Epithelial cell of esophagus (primary cell): ENCODE data around the gene ZNF396.
A peak's percentile ranks its signal among the peaks of the same experiment; 100 is the strongest.

Source experiments
- DNase-seq: peaks from one replicate; pipeline ENCODE4 v3.0.0; 2010; ENCODE audit warnings: low read depth
- H3K4me3 ChIP-seq: 2 replicates; pipeline ENCODE4 v1.5.1; 2011; ENCODE audit warnings: mild to moderate bottlenecking, low read length, control low read depth
- CTCF ChIP-seq: IDR thresholded peaks from 2 replicates; pipeline ENCODE4 v1.5.1; 2011; ENCODE audit warnings: low read depth, mild to moderate bottlenecking, low read length, control low read depth, inconsistent platforms; ENCODE audit not compliant: insufficient read depth; ENCODE audit errors: missing control alignments

ZNF396 gene

DNA sequence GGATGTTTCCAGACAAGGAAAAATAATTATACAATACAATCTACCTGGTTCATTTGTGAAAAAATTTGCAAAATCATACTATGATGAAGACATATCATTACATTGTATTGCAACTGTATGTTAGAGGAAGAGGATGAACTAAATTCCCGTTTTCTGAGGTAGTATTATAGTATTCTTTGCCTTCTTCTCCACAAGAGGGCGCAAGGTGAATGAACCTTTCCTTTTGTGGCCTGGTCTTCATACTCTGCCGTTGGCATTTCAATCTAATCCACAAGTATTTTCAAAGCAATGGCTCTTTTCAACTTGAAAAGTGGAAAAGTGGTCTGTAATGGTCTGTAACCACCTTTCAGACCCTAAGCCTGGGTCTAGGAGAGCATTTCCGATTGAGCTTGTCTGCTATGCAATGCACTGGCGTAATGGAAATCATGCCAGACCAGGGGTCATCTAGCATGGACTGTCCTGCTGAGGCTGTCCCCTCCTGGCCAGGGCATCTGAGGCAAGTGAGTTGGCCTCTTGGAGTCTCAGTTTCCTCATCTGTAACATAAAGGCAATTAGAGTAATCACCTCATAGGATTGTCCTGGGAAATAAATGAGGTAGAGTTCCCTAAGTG, 30.8 kb upstream of the ZNF396 start:
- H3K4me3 ChIP-seq: no peak overlapping the region
- peak; percentile 81 for TF ChIP-seq CTCF
- DNase-seq: peak; percentile 79

- DNase-seq: peak; percentile 83
- no peak overlapping the region for H3K4me3 ChIP-seq
- no peak for TF ChIP-seq CTCF
Measured at GRCh38 chr18:35406666-35407065, 29.5 kb upstream of the ZNF396 start.

DNA sequence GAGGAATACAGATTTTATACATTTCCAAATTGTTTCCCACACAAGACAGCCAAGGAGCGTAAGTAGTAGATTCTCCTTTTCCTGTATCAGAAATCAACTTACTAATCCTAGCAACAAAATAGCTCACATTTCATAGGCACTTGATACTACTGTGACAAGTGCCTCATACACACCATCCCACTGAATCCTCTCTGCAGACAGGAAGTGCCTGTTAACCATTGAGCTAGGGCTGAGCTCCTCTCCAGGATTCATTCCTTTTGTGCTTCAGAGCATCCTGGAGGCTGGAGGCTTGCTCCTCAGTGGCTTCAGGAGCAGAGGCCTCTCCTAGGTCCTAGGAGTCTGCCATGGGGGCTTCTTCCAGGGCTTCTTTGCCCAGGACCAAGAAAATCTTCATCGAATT, 20.8 kb upstream of the ZNF396 start:
- DNase-seq: no peak
- H3K4me3 ChIP-seq: no peak overlapping the region
- TF ChIP-seq CTCF: no peak

DNA sequence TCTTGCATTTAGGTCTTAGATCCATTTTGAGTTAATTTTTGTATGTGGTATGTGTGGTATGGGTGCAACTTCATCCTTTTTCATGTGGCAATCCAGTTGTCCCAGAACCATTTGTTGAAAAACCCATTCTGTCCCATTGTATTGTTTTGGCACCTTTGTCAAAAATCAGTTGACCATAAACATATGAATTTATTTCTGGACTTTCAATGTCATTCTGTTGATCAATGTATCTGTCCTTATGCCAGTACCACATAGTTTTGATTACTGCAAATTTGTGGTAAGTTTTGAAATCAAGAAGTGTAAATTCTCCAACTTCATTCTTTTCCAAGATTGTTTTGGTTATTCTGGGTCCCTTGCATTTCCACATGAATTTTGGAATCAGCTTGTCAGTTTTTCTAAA, 16.6 kb upstream of the ZNF396 start:
- no peak for TF ChIP-seq CTCF
- DNase-seq: no peak
- no peak overlapping the region for H3K4me3 ChIP-seq

DNA sequence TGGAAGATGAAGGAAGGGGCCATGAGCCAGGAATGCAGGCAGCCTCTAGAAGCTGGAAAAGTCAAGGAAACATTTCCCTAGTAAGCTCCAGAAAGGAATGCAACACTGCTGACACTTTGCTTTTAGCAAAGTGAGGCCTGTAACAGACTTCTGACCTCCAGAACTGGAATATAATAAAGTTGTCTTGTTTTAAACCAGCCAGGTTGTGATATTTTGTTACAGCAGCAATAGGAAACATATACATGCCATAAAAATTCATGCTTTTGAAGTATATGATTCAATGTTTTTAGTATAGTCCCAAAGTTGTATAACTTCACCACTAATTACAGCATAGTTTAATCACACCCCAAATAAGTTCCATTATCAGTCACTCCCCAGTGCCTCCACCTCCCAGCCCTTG, 15.2 kb upstream of the ZNF396 start:
- no peak for TF ChIP-seq CTCF
- DNase-seq: no peak
- no peak overlapping the region for H3K4me3 ChIP-seq

- DNase-seq: no peak
- TF ChIP-seq CTCF: no peak
- H3K4me3 ChIP-seq: no peak overlapping the region
Measured at GRCh38 chr18:35390951-35391700, 14.0 kb upstream of the ZNF396 start.
